Activated naive CD8-positive, alpha-beta T cell (primary cell): Measurements from ENCODE around the gene FOXF1.

ENCODE experiments used
- H3K27ac Mint-ChIP-seq: one replicate; pipeline ENCODE4 v1.8.0; 2021; ENCODE audit warnings: mixed read lengths
- H3K27me3 Mint-ChIP-seq: one replicate; pipeline ENCODE4 v1.8.0; 2021; ENCODE audit warnings: mixed read lengths
- H3K36me3 Mint-ChIP-seq: one replicate; pipeline ENCODE4 v1.8.0; 2021; ENCODE audit warnings: mixed read lengths
- H3K4me1 Mint-ChIP-seq: one replicate; pipeline ENCODE4 v1.8.0; 2021; ENCODE audit warnings: low read depth, mixed read lengths
- H3K4me3 Mint-ChIP-seq: one replicate; pipeline ENCODE4 v1.8.0; 2021; ENCODE audit warnings: mild to moderate bottlenecking, mixed read lengths
- H3K9me3 Mint-ChIP-seq: one replicate; pipeline ENCODE4 v1.8.0; 2021; ENCODE audit warnings: low read depth, mixed read lengths

FOXF1 gene

GRCh38 chr16:86507173-86508027 is 2.9 kb upstream of the FOXF1 start:
- no peaks in the 10 kb centered on the region for H3K36me3 Mint-ChIP-seq
- no peak overlapping the region for H3K27ac Mint-ChIP-seq
- H3K4me3 Mint-ChIP-seq, result peak overlapping the region; percentile 65
- H3K9me3 Mint-ChIP-seq, result no peaks in the 10 kb centered on the region
- peaks cover 28% of the 10 kb centered on the region for H3K4me1 Mint-ChIP-seq
- H3K27me3 Mint-ChIP-seq, result peaks cover 50% of the 10 kb centered on the region

- Mint-ChIP-seq H3K9me3 (no peaks in the 10 kb centered on the region), H3K27ac (no peak overlapping the region), H3K4me3 (peak overlapping the region; percentile 86), H3K36me3 (no peaks in the 10 kb centered on the region), H3K27me3 (peaks cover 49% of the 10 kb centered on the region), H3K4me1 (peaks cover 30% of the 10 kb centered on the region)
Observed at GRCh38 chr16:86508028-86508946, 2.0 kb upstream of the FOXF1 start.

- H3K4me1 Mint-ChIP-seq, result peaks cover 34% of the 10 kb centered on the region
- no peaks in the 10 kb centered on the region for H3K9me3 Mint-ChIP-seq
- peak overlapping the region; percentile 86 for H3K4me3 Mint-ChIP-seq
- peaks cover 51% of the 10 kb centered on the region for H3K27me3 Mint-ChIP-seq
- H3K27ac Mint-ChIP-seq, result peak overlapping the region; percentile 46
- no peaks in the 10 kb centered on the region for H3K36me3 Mint-ChIP-seq
Observed at GRCh38 chr16:86508947-86509758, 1.2 kb upstream of the FOXF1 start.

GRCh38 chr16:86509759-86510464 is 415 bp upstream of the FOXF1 start:
- Mint-ChIP-seq H3K27me3 (peaks cover 48% of the 10 kb centered on the region), H3K4me3 (peak overlapping the region; percentile 86), H3K4me1 (peaks cover 33% of the 10 kb centered on the region), H3K36me3 (no peaks in the 10 kb centered on the region), H3K9me3 (no peaks in the 10 kb centered on the region), H3K27ac (no peak overlapping the region)

- H3K36me3 Mint-ChIP-seq, result no peaks in the 10 kb centered on the region
- H3K9me3 Mint-ChIP-seq, result no peaks in the 10 kb centered on the region
- H3K4me1 Mint-ChIP-seq, result peaks cover 21% of the 10 kb centered on the region
- H3K27ac Mint-ChIP-seq, result peak overlapping the region; percentile 41
- H3K4me3 Mint-ChIP-seq, result peak overlapping the region; percentile 52
- H3K27me3 Mint-ChIP-seq, result peaks cover 42% of the 10 kb centered on the region
Observed at GRCh38 chr16:86511317-86512161, 1.2 kb downstream of the FOXF1 start.

GRCh38 chr16:86512301-86512859 is 2.1 kb downstream of the FOXF1 start:
- H3K36me3 Mint-ChIP-seq, result no peaks in the 10 kb centered on the region
- H3K9me3 Mint-ChIP-seq, result no peaks in the 10 kb centered on the region
- H3K27ac Mint-ChIP-seq, result no peak overlapping the region
- H3K4me3 Mint-ChIP-seq, result no peak overlapping the region
- peaks cover 21% of the 10 kb centered on the region for H3K4me1 Mint-ChIP-seq
- H3K27me3 Mint-ChIP-seq, result peaks cover 39% of the 10 kb centered on the region

GRCh38 chr16:86512860-86513470 is 2.6 kb downstream of the FOXF1 start:
- Mint-ChIP-seq H3K27ac (no peak overlapping the region), H3K4me1 (peaks cover 15% of the 10 kb centered on the region), H3K9me3 (no peaks in the 10 kb centered on the region), H3K4me3 (no peak overlapping the region), H3K27me3 (peaks cover 34% of the 10 kb centered on the region), H3K36me3 (no peaks in the 10 kb centered on the region)

GRCh38 chr16:86513471-86514277 is 3.3 kb downstream of the FOXF1 start:
- Mint-ChIP-seq H3K27ac (no peak overlapping the region), H3K36me3 (no peaks in the 10 kb centered on the region), H3K4me1 (peaks cover 14% of the 10 kb centered on the region), H3K4me3 (no peak overlapping the region), H3K9me3 (no peaks in the 10 kb centered on the region), H3K27me3 (peaks cover 35% of the 10 kb centered on the region)

GRCh38 chr16:86514481-86515376 is 4.4 kb downstream of the FOXF1 start:
- peak overlapping the region; percentile 29 for H3K27ac Mint-ChIP-seq
- H3K27me3 Mint-ChIP-seq, result peaks cover 38% of the 10 kb centered on the region
- H3K4me1 Mint-ChIP-seq, result peaks cover 15% of the 10 kb centered on the region
- no peaks in the 10 kb centered on the region for H3K36me3 Mint-ChIP-seq
- H3K4me3 Mint-ChIP-seq, result no peak overlapping the region
- H3K9me3 Mint-ChIP-seq, result no peaks in the 10 kb centered on the region

GRCh38 chr16:86515413-86515776 is 5.1 kb downstream of the FOXF1 start:
- peaks cover 40% of the 10 kb centered on the region for H3K27me3 Mint-ChIP-seq
- H3K36me3 Mint-ChIP-seq, result no peaks in the 10 kb centered on the region
- no peaks in the 10 kb centered on the region for H3K9me3 Mint-ChIP-seq
- no peak overlapping the region for H3K27ac Mint-ChIP-seq
- peaks cover 15% of the 10 kb centered on the region for H3K4me1 Mint-ChIP-seq
- no peak overlapping the region for H3K4me3 Mint-ChIP-seq

- peaks cover 12% of the 10 kb centered on the region for H3K4me1 Mint-ChIP-seq
- H3K9me3 Mint-ChIP-seq, result no peaks in the 10 kb centered on the region
- H3K4me3 Mint-ChIP-seq, result no peak overlapping the region
- H3K36me3 Mint-ChIP-seq, result no peaks in the 10 kb centered on the region
- H3K27me3 Mint-ChIP-seq, result peaks cover 37% of the 10 kb centered on the region
- no peak overlapping the region for H3K27ac Mint-ChIP-seq
Observed at GRCh38 chr16:86515777-86516622, 5.7 kb downstream of the FOXF1 start.
